Mesodermal cell (in vitro differentiated cells): ENCODE data around the gene ESRRG.
"Not testable (repeated sequence)": the region's sequence is repeated elsewhere in the genome, so short reads cannot be mapped to it uniquely, and the experiment has no call there.

Source experiments
- H3K27ac ChIP-seq: 2 replicates; pipeline ENCODE4 v1.7.0; 2013; ENCODE audit warnings: mild to moderate bottlenecking, low read depth, low read length, moderate library complexity; ENCODE audit not compliant: severe bottlenecking
- H3K36me3 ChIP-seq: 2 replicates; pipeline ENCODE4 v1.7.1; 2013; ENCODE audit warnings: mild to moderate bottlenecking, low read length, moderate library complexity; ENCODE audit not compliant: control insufficient read depth, insufficient read depth
- H3K4me1 ChIP-seq: one replicate; pipeline ENCODE4 v1.7.1; 2013; ENCODE audit warnings: mild to moderate bottlenecking, low read length; ENCODE audit not compliant: insufficient read depth, control insufficient read depth, poor library complexity, severe bottlenecking
- H3K4me3 ChIP-seq: 2 replicates; pipeline ENCODE4 v1.7.0; 2013; ENCODE audit warnings: low read length, control low read depth, mild to moderate bottlenecking; ENCODE audit not compliant: insufficient read depth, poor library complexity, severe bottlenecking; ENCODE audit errors: extremely low read depth
- H3K9me3 ChIP-seq: 2 replicates; pipeline ENCODE4 v1.7.1; 2013; ENCODE audit warnings: mild to moderate bottlenecking, low read length, moderate library complexity; ENCODE audit not compliant: control insufficient read depth
- whole genome bisulfite sequencing, 2 experiments: methylation state at CpG; one replicate each; pipeline ENCODE4 v1.1.5; 2013; ENCODE audit warnings: missing lambda C conversion rate in 2 of 2; ENCODE audit not compliant: insufficient coverage in 2 of 2; 5-methylcytosine and 5-hydroxymethylcytosine counted together

The ESRRG gene

DNA sequence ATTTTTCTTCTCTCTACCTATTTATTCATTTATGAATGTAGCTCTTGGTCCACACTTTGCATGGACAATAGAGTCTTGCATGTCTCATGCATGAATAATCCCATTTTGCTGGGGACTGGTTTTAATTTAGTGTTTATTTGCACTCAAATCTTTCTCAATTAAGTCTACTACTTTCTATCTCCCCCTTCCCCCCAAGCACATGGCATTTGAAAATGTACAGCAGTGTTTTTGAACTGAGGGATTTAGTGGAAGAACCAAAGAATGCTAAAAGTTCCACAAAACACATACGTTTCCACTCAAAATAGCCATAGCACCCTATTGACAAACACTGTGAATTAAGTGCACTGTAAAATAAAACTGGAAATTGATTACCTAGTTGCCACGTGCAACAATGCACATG lies 180.5 kb downstream of the ESRRG start:
- WGBS, 2 experiments = no CpG with 5 or more reads among the region's 2 CpGs
- Histone ChIP-seq H3K36me3 (no peaks in the 10 kb centered on the region), H3K4me1 (no peaks in the 10 kb centered on the region), H3K4me3 (no peak overlapping the region), H3K9me3 (no peaks in the 10 kb centered on the region), H3K27ac (no peak overlapping the region)

DNA sequence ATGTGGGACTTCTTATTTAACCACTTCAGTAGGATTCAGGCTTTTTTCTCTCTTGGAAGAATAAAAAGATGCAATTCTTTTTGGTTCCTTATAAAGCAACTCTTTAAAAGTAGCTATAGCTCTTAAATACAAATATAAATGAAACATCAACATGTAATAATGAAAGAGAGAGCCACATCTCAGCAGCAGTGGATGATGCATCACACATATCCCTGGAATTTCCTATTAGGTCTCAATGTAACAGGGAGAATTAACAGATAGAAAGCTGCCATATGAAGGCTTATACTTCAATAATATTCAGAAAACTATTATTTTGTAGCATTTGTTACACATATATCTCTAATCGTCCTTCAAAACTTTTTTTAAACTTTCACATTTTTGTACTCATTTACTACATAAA lies 181.0 kb downstream of the ESRRG start:
- H3K4me1 ChIP-seq = no peaks in the 10 kb centered on the region
- no CpG with 5 or more reads among the region's 1 CpG for WGBS, 2 experiments
- H3K9me3 ChIP-seq = no peaks in the 10 kb centered on the region
- no peak overlapping the region for H3K27ac ChIP-seq
- H3K36me3 ChIP-seq = no peaks in the 10 kb centered on the region
- no peak overlapping the region for H3K4me3 ChIP-seq

DNA sequence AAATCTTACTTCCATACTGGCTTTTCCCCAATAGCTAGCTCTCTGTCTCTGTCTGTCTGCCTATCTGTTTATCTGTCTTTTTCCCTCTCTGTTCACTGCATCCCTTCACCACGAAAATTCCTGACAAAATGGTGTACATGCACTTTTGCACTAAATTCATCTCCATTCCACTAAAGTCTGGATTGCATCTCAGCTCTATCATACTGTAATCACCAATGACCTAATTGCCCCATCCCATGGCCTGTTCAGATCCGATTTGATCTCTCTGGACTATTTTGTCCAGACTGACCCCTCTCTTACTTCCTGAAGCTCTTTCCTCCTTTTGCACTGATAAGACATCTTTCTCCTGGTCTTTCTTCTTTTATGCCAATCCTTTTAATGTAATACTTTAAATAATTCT lies 187.5 kb downstream of the ESRRG start:
- Histone ChIP-seq H3K9me3 (no peaks in the 10 kb centered on the region), H3K27ac (no peak overlapping the region), H3K4me3 (no peak overlapping the region), H3K36me3 (no peaks in the 10 kb centered on the region), H3K4me1 (no peaks in the 10 kb centered on the region)
- WGBS, 2 experiments = 75 to 94% methylated on average over 2 of the region's 2 CpGs

DNA sequence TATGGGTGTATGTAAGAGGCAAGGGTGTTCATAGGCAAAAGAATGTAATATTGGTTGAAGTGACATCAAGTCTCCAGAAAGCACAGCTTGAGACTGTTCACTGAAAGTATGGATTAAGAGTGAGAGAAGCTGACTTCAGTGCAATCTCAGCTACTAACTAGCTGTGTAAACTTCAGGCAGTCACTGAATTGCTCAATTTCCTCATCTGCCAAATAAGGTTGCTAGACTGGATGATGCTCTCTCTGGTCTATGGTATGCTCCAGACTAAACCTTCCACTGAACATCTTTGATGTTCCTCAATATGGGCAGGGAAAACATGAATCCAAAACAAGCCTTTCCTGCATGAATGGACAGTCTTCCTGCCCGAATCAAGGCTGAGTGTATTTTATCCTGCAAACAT lies 188.2 kb downstream of the ESRRG start:
- WGBS, 2 experiments = no CpG with 5 or more reads among the region's 1 CpG
- Histone ChIP-seq H3K4me3 (no peak overlapping the region), H3K36me3 (no peaks in the 10 kb centered on the region), H3K9me3 (no peaks in the 10 kb centered on the region), H3K4me1 (no peaks in the 10 kb centered on the region), H3K27ac (no peak overlapping the region)

DNA sequence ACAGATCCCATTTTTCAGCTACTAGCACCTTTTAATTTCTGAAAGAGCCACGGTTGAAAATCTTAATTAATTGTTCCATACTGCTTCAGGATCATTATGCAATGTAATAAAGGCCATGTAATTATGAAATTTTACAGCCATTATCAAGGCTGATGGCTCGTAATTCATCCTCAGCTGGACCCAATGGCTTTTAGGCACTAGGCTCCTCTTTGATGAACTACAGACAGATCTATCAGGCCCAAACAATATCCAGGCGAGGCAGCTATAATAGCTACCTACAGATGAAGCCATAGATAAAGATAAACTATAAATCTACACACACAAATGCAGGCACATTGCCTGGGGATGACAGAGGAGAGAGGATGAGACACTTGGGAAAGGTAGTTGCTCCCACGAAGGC lies 189.5 kb downstream of the ESRRG start:
- 88% methylated on average over 1 of the region's 4 CpGs; no CpG with 5 or more reads in 1 of the 2 experiments for WGBS, 2 experiments
- Histone ChIP-seq H3K9me3 (no peaks in the 10 kb centered on the region), H3K4me3 (no peak overlapping the region), H3K27ac (no peak overlapping the region), H3K36me3 (no peaks in the 10 kb centered on the region), H3K4me1 (no peaks in the 10 kb centered on the region)

DNA sequence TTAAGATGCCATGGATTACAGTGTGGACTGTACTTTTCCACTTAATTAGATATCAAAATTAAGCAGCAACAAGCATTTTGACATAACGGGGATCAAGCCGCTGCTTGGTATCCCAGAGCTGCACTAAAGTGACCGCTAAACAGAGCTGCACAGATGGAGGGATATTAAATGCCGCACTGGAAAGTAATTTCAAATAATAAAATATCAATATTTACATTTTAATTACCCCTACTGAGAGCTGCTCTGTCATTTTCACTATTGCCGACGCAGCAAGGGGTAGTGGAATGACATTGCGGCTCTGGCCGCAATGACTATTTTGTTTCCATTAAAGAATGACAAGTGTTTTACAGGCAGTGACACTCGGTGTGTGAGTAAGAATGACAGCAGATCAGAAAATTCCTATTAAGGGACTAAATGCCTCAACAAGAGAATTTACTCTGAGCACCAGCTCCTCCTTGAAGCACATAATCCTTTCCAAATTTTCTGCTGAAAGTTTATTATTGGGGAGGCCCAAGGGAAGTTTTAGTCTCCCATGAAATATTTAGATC lies 190.9 kb downstream of the ESRRG start:
- H3K4me3 ChIP-seq = no peak overlapping the region
- WGBS, 2 experiments = 90% methylated on average over 2 to 4 of the region's 9 CpGs
- H3K36me3 ChIP-seq = no peaks in the 10 kb centered on the region
- H3K4me1 ChIP-seq = no peaks in the 10 kb centered on the region
- H3K27ac ChIP-seq = no peak overlapping the region
- H3K9me3 ChIP-seq = no peaks in the 10 kb centered on the region

DNA sequence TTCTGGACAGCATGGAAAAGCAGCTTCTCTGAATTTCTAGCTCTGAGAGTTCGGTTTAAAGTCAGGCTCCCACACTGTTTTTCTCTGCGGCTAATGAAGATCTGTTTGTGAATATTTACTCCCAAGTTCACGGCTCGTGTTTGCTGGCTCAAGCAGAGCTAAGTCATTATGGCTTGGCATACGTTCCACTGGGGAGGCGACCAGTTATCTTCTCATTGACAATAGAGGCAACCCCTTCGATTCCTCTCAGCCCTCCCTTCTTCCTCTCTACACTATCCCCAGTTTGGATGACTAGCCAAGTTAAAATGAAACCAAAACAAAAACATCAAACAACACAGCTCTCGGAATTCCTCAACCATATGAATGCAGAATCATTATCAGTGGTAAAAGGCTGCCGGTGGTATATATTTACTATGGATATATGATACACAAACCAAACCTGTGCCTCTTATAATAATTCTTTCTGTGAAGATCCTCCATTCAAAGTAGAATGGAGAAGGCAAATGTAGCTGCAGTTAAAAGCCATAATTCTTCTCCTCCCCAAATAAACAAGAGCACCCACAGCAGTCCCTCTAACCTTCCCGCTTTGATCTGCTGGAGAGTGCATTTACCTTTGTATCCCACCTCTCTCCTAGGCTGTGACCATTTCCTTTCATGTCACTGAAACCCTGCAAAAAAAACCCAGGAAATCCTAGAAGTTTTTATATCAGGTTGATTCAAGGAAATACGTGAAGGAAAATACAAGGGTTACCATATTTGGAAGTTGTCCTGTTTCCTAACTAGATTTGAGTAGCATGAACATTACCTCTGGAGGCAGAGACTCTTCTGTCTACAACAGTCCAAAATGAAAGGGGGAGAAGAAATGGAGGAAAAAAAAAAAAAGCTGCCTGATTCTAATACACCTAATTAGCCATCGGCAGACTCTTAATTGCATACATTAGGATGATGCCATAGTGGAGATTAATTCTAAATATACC lies 191.7 kb downstream of the ESRRG start:
- Histone ChIP-seq H3K27ac (no peak overlapping the region), H3K9me3 (no peaks in the 10 kb centered on the region), H3K4me3 (no peak overlapping the region), H3K36me3 (no peaks in the 10 kb centered on the region), H3K4me1 (no peaks in the 10 kb centered on the region)
- WGBS, 2 experiments = 76 to 87% methylated on average over 7 of the region's 12 CpGs

DNA sequence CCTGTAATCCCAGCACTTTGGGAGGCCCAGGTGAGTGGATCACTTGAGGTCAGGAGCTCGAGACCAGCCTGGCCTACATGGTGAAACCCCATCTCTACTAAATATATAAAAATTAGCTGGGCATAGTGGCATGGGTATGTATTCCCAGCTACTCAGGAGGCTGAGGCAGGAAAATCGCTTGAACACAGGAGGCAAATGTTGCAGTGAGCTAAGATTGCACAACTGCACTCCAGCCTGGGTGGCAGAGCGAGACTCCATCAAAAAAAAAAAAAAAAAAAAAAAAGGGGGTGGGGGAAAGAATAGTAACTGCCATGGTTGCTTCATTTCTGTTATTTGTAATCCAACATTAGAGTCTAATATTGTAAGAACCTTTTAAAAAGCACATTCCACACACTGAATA lies 193.4 kb downstream of the ESRRG start:
- H3K4me1 ChIP-seq, H3K27ac ChIP-seq, H3K36me3 ChIP-seq, H3K4me3 ChIP-seq, H3K9me3 ChIP-seq: not testable (repeated sequence)
- WGBS, 2 experiments = 100% methylated on average over 1 of the region's 3 CpGs

DNA sequence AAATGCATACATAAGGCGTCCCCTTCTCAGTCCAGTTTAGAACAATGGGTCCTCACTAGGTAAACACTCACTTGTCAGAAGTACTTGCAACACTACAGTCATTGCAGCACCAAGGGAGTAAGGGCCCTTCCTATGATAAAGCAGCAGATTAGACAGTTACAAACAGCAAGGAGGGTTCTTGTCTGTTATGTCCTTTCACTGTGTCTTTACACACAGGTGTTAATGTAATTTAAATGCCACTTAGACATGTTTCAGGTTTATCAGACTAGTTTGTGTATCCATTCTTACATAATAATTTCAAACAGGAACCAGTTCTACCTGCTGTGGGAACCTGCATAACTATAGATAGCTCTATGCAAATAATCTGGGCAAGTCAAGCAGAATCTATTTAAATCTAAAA lies 194.4 kb downstream of the ESRRG start:
- Histone ChIP-seq H3K27ac (no peak overlapping the region), H3K36me3 (no peaks in the 10 kb centered on the region), H3K9me3 (no peaks in the 10 kb centered on the region), H3K4me1 (no peaks in the 10 kb centered on the region), H3K4me3 (no peak overlapping the region)
- 60 to 70% methylated on average over 1 of the region's 1 CpG for WGBS, 2 experiments

DNA sequence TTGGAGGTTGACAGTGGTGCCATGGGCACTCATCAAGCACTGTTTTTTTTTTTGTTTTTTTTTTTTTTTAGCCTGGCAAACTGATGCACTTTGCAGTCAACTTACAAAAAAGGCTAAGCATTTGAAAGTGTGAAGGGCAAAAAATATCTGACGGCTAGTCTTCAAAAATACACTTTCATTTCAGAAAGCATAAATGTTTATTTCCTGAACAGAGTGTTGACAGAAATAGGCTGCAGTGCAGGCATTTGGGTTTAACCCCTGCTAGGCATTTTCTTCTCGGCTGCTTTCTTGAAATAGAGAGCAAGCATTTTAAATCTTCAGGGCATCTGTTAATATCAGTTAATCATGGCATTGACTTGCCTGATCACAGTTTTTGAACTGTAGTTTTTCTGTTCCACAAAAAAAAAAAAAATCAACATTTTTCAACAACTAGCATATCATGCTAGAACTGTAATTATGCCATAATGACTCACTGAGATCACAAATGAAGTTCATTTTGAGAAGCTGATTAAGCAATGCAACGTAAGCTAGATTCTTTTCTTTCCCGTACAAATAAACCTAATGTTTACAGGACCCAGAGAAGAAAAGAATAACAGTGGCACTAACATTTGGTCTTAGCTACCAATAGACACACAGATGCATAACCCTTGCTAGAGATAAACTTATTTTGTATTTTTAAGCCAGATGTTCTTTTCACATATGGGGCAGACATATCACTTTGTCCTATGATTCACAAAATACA lies 199.6 kb downstream of the ESRRG start:
- WGBS, 2 experiments = 80 to 90% methylated on average over 2 to 4 of the region's 4 CpGs
- Histone ChIP-seq H3K9me3 (no peaks in the 10 kb centered on the region), H3K4me1 (no peaks in the 10 kb centered on the region)

More for the DNA sequence above, 199.6 kb downstream of the ESRRG start:
- H3K4me3 ChIP-seq = no peak overlapping the region
- H3K36me3 ChIP-seq = no peaks in the 10 kb centered on the region
- H3K27ac ChIP-seq = no peak overlapping the region
